GM18502 (cell line): Measurements from ENCODE around the gene TFB2M.
A peak's percentile ranks its signal among the peaks of the same experiment; 100 is the strongest.
"Not testable (repeated sequence)": the region's sequence is repeated elsewhere in the genome, so short reads cannot be mapped to it uniquely, and the experiment has no call there.

Experiments
- ATAC-seq: cut with Tn5 transposase; IDR thresholded peaks from one replicate; pipeline ENCODE4 v1.9.1; 2021; ENCODE audit warnings: mild to moderate bottlenecking; ENCODE audit not compliant: unreplicated experiment, poor library complexity

The TFB2M gene

GRCh38 chr1:246560833-246561232 is 5.2 kb downstream of the TFB2M start:
- ATAC-seq: not testable (repeated sequence)

DNA sequence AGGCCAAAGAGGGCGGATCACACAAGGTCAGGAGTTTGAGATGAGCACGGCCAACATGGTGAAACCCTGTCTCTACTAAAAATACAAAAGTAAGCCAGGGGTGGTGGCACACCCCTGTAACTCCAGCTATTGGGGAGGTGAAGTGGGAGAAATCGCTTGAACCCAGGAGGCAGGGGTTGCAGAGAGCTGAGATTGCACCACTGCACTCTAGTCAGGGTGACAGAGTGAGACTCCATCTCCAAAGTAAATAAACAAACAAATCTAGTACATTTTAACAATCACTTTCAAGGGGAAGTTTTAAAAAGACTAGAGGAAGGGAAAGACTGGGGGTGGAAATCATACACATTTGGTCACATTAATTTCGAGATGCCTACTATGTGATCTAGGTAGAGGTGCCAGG is 6.8 kb downstream of the TFB2M start:
- ATAC-seq: no peak

- no peak for ATAC-seq
Observed at GRCh38 chr1:246558041-246558440, 8.0 kb downstream of the TFB2M start.

DNA sequence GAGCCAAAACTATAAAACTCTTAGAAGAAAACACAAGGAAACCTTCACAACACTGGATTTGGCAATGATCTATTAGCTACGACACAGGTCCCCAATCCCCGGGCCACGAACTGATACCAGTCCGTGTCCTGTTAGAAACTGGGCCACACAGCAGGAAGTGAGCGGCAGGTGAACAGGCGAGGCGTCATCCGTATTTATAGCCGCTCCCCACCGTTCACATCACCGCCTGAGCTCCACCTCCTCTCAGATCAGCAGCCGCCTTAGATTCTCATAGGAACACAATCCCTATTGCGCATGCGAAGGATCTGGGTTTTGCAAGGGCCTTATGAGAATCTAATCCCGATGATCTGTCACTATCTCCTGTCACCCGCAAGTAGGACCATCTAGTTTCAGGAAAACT is 11.9 kb downstream of the TFB2M start:
- no peak for ATAC-seq

DNA sequence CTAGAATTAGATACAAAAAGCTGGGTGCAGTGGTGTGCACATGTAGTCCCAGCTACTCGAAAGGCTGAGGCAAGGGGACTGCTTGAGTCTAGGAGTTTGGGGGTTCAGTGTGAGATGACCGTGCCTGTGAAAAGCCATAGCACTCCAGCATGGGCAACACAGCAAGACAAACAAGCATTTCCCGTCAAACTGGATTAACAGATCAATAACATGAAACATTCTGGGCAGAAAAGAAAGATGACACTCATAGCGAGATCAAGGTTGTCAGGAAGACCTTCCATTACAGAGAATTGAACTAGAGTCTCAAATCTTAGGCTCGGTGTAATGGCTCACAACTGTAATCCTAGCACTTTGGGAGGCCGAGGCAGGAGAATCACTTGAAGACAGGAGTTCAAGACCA is 14.0 kb downstream of the TFB2M start:
- no peak for ATAC-seq

- no peak for ATAC-seq
Observed at GRCh38 chr1:246550402-246550801, 15.7 kb downstream of the TFB2M start.

GRCh38 chr1:246549665-246550064 is 16.4 kb downstream of the TFB2M start:
- no peak for ATAC-seq

GRCh38 chr1:246544001-246544400 is 22.1 kb downstream of the TFB2M start:
- no peak for ATAC-seq

GRCh38 chr1:246540738-246541491 is 25.1 kb downstream of the TFB2M start:
- ATAC-seq: no peak

DNA sequence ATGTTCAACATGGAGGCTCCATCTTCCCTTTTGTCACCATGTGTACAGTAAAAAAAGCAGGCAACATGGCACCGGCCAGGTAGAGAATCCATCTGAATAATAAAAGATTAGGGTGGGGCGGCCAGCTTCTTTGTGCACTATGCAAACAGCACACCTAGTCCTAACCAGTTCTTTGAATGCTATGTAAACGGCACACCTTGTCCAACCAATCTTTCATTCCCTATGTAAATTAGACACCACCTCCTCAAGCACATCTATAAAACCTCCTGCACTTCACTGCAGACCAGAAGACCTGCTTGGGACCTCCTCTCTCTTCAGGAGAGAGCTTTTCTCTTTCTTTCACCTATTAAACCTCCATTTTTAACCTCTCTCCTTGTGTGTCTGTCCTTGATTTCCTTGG is 28.2 kb downstream of the TFB2M start:
- ATAC-seq: no peak

DNA sequence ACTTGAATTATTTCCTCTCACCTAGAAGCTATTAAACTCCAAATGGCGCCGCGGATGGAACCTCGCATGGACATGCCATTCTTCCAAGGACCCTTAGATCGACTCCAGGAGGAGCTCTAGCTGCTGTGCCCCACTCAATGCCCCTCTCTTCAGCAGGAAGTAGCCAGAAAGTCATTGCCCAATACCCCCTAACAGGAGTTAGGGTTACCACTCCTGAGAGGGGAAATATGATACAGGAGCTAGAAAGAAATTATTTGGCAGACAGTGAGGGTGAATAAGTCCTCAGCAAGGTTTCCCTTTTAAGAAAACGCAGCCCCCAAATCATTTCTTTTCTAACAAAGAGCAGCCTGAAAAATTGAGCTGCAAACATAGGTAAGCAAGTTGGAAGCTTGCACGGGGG is 28.6 kb downstream of the TFB2M start:
- ATAC-seq: no peak

DNA sequence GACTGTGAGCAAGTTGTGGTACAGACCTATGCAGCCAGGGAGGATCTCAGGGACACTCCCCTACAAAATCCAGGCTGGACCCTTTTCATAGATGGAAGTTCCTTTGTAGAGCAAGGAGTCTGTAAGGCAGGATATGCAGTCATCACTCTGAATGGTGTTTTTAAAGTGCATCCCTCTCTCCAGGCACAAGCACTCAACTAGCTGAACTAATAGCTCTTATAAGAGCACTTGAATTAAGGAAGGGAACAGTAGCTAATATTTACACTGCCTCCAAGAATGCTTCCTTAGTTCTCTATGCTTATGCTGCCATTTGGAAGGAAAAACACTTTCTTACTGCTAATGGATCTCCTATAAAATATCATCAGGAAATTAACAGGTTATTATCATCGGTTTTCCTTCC is 31.9 kb downstream of the TFB2M start:
- no peak for ATAC-seq

DNA sequence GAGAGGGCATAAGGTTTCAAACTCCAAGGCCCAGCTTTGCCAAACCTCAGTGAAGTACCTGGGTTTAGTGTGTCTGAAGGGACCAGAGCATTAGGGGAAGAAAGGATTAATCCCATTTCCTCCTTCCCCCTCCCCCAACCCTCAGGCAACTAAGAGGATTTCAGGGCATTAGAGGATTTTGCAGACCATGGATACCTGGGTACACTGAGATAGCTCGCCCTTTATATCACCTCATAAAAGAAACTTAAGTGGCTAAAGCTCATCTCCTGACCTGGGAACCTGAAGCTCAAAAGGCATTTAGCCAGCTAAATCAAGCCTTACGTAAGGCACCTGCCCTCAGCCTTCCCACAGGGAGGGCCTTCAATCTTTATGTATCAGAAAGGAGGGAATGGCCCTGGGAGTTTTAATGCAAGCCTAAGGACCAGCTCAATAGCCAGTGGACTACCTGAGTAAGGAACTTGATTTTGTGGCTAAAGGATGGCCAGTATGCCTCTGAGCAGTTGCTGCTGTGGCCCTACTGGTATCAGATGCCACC is 32.6 kb downstream of the TFB2M start:
- no peak for ATAC-seq

DNA sequence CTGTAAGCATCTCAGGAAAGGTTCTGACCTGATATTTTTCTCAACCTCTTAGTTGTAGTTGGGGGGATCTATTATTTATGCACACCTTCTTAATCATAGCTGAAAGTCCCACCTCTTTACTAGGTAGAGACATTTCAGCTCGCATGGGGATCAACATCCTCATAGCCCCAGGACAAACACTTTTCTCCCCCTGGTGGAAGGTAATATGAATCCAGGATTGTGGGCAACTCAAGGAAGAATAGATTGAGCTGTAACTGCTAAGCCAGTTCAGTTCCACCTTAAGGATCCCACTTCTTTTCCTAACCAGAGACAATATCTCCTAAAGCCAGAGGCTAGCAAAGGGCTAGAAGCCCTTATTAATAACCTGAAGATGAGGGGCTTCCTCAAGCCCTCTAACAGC is 33.5 kb downstream of the TFB2M start:
- ATAC-seq: no peak

GRCh38 chr1:246530482-246530881 is 35.6 kb downstream of the TFB2M start:
- ATAC-seq: no peak

- no peak for ATAC-seq
Observed at GRCh38 chr1:246528933-246529731, 36.9 kb downstream of the TFB2M start.

GRCh38 chr1:246527402-246528088 is 38.5 kb downstream of the TFB2M start:
- peak; percentile 60 for ATAC-seq

GRCh38 chr1:246526915-246527314 is 39.1 kb downstream of the TFB2M start:
- ATAC-seq: no peak

DNA sequence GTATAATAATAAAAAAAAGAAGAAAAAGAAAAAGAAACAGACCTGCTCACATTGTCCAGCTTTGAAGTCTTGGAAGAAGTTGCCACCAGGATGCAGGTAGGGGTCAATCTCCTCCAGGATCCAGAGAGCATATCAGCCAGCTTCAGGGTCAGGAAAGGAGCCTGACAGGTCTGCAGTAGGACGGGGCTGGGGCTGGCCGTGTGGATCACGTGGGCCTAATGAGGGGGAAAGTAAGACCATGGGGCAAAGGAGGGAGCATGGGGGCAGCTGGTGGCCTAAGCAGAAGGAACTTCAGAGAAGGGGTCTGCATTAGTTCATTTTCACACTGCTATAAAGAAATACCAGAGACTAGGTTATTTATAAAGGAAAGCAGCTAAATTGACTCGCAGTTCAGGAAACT is 39.7 kb downstream of the TFB2M start:
- no peak for ATAC-seq

GRCh38 chr1:246519514-246519913 is 46.5 kb downstream of the TFB2M start:
- ATAC-seq: no peak
